ENCODE data around the gene TRAK1.

- no peak for TF ChIP-seq CTCF (IDR thresholded peaks at IDR 0.05)
- TF ChIP-seq EZH2 (IDR thresholded peaks at IDR 0.05; ENCODE audit: borderline replicate concordance, insufficient read depth, low read depth, low read length, poor library complexity, severe bottlenecking), result no peak
Measured at GRCh38 chr3:42130329-42131070, 39.3 kb downstream of the TRAK1 start.

Data from B cell (primary cell).